Measurements from ENCODE around the gene C20orf144. TPM values are rescaled to one million over a fixed set of nuclear protein-coding genes. Genes with fewer than 3 reads are reported as not detected.

The C20orf144 gene
- total and polyA plus RNA-seq, 4 donors, result not detected

DNA sequence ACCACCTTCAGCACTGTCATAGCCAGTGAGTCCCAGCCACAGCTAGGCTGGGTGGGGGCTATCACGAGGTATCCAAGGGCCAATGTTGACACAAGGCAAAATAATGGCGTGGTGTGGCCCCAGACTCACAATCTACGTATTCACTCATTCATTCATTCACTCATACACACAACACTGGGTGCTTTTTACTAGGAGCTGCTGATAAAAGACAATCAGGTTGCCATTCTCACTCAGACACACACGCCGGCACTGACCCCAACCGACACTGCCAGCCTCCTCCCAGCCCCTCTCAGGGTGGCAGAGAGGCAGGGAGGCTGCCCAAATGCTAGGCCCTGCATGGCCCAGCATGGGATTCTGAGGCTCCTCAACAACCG is 1.5 kb upstream of the C20orf144 start:
- H3K9ac ChIP-seq (ENCODE audit: low read depth in 1 of 2, low read length in 2 of 2), result no peak overlapping the region
- TF ChIP-seq GABPA (IDR thresholded peaks at IDR 0.05 in 1 of 2, conservative IDR thresholded peaks at IDR 0.05 in 1 of 2) (no peak), SP1 (IDR thresholded peaks at IDR 0.05) (no peak), TAF1 (conservative IDR thresholded peaks at IDR 0.05) (no peak), EGR1 (IDR thresholded peaks at IDR 0.05; ENCODE audit: low read depth in 2 of 2) (no peak), HNF4A (conservative IDR thresholded peaks at IDR 0.05) (no peak), NR2F2 (IDR thresholded peaks at IDR 0.05) (no peak), HNF4G (IDR thresholded peaks at IDR 0.05) (no peak), YY1 (IDR thresholded peaks at IDR 0.05) (no peak), RXRA (IDR thresholded peaks at IDR 0.05) (no peak)
- TF ChIP-seq, protein P1, sequence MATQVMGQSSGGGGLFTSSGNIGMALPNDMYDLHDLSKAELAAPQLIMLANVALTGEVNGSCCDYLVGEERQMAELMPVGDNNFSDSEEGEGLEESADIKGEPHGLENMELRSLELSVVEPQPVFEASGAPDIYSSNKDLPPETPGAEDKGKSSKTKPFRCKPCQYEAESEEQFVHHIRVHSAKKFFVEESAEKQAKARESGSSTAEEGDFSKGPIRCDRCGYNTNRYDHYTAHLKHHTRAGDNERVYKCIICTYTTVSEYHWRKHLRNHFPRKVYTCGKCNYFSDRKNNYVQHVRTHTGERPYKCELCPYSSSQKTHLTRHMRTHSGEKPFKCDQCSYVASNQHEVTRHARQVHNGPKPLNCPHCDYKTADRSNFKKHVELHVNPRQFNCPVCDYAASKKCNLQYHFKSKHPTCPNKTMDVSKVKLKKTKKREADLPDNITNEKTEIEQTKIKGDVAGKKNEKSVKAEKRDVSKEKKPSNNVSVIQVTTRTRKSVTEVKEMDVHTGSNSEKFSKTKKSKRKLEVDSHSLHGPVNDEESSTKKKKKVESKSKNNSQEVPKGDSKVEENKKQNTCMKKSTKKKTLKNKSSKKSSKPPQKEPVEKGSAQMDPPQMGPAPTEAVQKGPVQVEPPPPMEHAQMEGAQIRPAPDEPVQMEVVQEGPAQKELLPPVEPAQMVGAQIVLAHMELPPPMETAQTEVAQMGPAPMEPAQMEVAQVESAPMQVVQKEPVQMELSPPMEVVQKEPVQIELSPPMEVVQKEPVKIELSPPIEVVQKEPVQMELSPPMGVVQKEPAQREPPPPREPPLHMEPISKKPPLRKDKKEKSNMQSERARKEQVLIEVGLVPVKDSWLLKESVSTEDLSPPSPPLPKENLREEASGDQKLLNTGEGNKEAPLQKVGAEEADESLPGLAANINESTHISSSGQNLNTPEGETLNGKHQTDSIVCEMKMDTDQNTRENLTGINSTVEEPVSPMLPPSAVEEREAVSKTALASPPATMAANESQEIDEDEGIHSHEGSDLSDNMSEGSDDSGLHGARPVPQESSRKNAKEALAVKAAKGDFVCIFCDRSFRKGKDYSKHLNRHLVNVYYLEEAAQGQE (IDR thresholded peaks at IDR 0.05), result no peak
- TF ChIP-seq, protein P2, sequence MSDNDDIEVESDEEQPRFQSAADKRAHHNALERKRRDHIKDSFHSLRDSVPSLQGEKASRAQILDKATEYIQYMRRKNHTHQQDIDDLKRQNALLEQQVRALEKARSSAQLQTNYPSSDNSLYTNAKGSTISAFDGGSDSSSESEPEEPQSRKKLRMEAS (IDR thresholded peaks at IDR 0.05), result no peak
- TF ChIP-seq, protein P3, sequence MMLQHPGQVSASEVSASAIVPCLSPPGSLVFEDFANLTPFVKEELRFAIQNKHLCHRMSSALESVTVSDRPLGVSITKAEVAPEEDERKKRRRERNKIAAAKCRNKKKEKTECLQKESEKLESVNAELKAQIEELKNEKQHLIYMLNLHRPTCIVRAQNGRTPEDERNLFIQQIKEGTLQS (IDR thresholded peaks at IDR 0.05), result no peak
- TF ChIP-seq, protein P4, sequence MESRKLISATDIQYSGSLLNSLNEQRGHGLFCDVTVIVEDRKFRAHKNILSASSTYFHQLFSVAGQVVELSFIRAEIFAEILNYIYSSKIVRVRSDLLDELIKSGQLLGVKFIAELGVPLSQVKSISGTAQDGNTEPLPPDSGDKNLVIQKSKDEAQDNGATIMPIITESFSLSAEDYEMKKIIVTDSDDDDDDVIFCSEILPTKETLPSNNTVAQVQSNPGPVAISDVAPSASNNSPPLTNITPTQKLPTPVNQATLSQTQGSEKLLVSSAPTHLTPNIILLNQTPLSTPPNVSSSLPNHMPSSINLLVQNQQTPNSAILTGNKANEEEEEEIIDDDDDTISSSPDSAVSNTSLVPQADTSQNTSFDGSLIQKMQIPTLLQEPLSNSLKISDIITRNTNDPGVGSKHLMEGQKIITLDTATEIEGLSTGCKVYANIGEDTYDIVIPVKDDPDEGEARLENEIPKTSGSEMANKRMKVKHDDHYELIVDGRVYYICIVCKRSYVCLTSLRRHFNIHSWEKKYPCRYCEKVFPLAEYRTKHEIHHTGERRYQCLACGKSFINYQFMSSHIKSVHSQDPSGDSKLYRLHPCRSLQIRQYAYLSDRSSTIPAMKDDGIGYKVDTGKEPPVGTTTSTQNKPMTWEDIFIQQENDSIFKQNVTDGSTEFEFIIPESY (IDR thresholded peaks at IDR 0.05), result no peak
- no peaks in the 10 kb centered on the region for H3K9me3 ChIP-seq (ENCODE audit: control insufficient read depth in 4 of 4, low read length in 3 of 4)
- no peaks in the 10 kb centered on the region for H3K27me3 ChIP-seq (ENCODE audit: control insufficient read depth in 4 of 4, insufficient read depth in 4 of 4, low read length in 3 of 4)
- H3K4me1 ChIP-seq (ENCODE audit: control insufficient read depth in 4 of 4, insufficient read depth in 4 of 4, low read length in 3 of 4), result peaks cover 3 to 19% (median 11%) of the 10 kb centered on the region in 4 donors
- no peak overlapping the region for H3K4me3 ChIP-seq (ENCODE audit: low read depth in 1 of 3, low read length in 3 of 3)
- no peak overlapping the region for H3K27ac ChIP-seq (ENCODE audit: low read depth in 1 of 2, low read length in 2 of 2)
- WGBS, result 91% methylated on average over 7 of the region's 7 CpGs
- H3K36me3 ChIP-seq (ENCODE audit: control insufficient read depth in 4 of 4, insufficient read depth in 3 of 4, low read depth in 1 of 4, low read length in 3 of 4), result peaks cover 0 to 2% (median under 1%) of the 10 kb centered on the region in 4 donors
- no peak for DNase-seq (ENCODE audit: low spot score)

DNA sequence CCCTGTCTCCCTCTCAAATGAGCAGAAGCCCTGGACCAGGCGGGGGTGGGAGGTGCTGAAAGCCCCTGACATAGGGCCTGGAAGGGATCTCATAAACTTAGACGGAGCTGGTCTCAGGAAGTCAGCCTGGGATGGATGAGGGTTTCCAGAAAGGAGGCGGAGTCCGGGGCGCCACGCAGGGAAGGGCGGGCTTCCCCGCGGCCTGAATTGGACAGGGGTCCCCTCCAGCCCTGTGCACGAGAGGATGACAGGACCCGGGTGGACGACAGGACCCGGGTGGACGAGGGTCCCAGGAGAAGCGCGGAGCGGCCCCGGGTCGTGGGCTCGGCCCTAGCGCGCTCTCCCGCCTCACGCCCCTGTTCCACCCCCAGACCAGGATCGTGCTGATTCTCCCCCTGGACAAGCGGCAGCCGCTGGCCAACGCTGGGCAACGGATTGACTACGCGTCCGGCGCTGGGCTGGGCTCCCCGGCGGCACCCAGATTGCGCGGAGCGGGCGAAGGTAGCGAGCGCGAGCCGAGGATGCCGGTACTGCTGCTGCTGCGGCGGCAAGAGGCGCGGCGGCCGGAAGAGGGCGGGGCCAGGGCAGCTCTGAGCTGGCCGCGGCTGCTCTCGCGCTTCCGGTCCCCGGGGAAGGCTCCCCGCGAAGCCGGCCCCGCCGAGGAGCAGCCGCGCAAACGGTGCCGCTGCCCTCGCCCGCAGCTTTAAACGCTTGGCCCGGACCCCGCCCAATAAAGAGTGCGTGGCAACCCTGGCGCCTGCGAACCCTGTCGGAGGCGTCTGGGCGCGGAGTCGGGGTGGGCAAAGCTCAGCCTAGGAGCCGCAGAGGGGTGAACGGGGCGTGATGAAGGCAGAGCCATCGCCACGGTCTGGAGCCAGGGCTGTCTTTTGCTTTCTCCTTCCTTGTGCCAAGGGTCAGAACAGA is 1.3 kb downstream of the C20orf144 start:
- Histone ChIP-seq H3K27me3 (ENCODE audit: control insufficient read depth in 4 of 4, insufficient read depth in 4 of 4, low read length in 3 of 4) (no peaks in the 10 kb centered on the region), H3K9me3 (ENCODE audit: control insufficient read depth in 4 of 4, low read length in 3 of 4) (no peaks in the 10 kb centered on the region), H3K36me3 (ENCODE audit: control insufficient read depth in 4 of 4, insufficient read depth in 3 of 4, low read depth in 1 of 4, low read length in 3 of 4) (peaks cover 0 to 2% (median under 1%) of the 10 kb centered on the region in 4 donors), H3K27ac (ENCODE audit: low read depth in 1 of 2, low read length in 2 of 2) (peak overlapping the region; percentile 81 to 82), H3K4me1 (ENCODE audit: control insufficient read depth in 4 of 4, insufficient read depth in 4 of 4, low read length in 3 of 4) (peaks cover 3 to 43% (median 20%) of the 10 kb centered on the region in 4 donors), H3K4me3 (ENCODE audit: low read depth in 1 of 3, low read length in 3 of 3) (peak overlapping the region; percentile 56 to 74 (median 58)), H3K9ac (ENCODE audit: low read depth in 1 of 2, low read length in 2 of 2) (peak overlapping the region; percentile 14 to 47)
- no peak for TF ChIP-seq TAF1 (conservative IDR thresholded peaks at IDR 0.05)
- TF ChIP-seq SP1 (IDR thresholded peaks at IDR 0.05), result peak; percentile 20
- TF ChIP-seq GABPA (IDR thresholded peaks at IDR 0.05 in 1 of 2, conservative IDR thresholded peaks at IDR 0.05 in 1 of 2), result peak; percentile 63 to 86
- TF ChIP-seq, protein P1 (IDR thresholded peaks at IDR 0.05), result peak; percentile 24
- DNase-seq (ENCODE audit: low spot score), result peak; percentile 83
- 1% methylated on average over 84 of the region's 84 CpGs for WGBS
